ENCODE data around the gene FRMD1.

Gene FRMD1

DNA sequence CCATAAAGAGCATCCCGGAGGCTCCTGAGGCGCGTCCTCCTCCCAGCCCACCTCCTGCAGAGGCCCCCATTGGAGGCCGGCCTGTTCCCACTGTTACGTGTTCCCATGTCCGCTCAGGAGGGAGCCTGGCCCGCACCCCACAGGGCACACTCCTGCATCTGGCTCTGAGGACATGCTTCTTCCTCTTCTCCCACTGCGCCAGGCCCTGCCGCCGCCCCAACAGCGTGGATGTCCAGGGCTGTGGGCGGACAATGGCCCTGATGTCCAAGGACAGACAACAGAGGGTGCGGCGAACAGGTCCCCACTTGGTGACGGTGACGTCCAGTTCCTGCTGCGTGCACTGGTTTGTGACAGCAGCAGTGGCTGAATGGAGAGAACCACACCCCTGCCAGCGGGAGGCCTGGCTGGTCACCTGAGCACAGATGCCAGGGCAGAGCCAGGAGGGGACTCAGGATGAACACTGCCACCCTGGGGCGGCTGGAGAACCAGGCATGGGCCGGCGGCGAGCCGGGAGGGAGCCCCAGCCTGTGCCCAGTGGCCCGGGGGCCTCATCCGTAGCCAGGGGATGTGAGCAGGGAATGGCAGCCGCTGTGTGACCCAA, 26.6 kb downstream of the FRMD1 start:
- TF ChIP-seq TAF1 (IDR thresholded peaks at IDR 0.05; ENCODE audit: low read depth, low read length) = no peak
- no peak for TF ChIP-seq POLR2A (IDR thresholded peaks at IDR 0.05; ENCODE audit: low read depth, low read length)
- no peak for TF ChIP-seq POLR2AphosphoS5 (IDR thresholded peaks at IDR 0.05; ENCODE audit: low read depth, low read length)
- TF ChIP-seq PAX5 (IDR thresholded peaks at IDR 0.05; ENCODE audit: insufficient read depth, low read length, severe bottlenecking) = no peak
- TF ChIP-seq SPI1 (IDR thresholded peaks at IDR 0.05; ENCODE audit: low read depth, low read length) = no peak
- no peak for TF ChIP-seq POU2F2 (IDR thresholded peaks at IDR 0.05; ENCODE audit: low read depth, low read length)
- FAIRE-seq (no peak), DNase-seq (ENCODE audit: insufficient read length, low spot score) (no peak)

DNA sequence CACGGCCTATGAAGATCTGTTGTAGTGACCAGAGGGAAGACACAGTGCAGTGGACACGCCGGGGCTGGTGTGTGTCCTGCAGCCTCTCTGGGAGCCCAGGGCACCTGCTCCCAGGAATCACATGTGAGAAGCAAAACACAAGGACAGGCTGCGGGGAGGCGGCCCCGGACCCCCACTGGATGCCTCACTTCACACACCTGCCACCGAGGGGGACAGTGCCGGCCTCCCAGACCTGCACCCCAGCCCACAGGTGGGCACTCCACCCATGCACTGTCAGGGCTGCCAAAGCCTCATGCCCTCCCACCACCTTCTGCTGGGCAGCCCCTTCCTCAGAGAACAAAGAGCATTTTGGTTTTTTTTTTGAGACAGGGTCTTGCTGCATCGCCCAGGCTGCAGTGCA, 27.4 kb downstream of the FRMD1 start:
- TF ChIP-seq TAF1 (IDR thresholded peaks at IDR 0.05; ENCODE audit: low read depth, low read length) = no peak
- no peak for TF ChIP-seq PAX5 (IDR thresholded peaks at IDR 0.05; ENCODE audit: insufficient read depth, low read length, severe bottlenecking)
- no peak for TF ChIP-seq POLR2A (IDR thresholded peaks at IDR 0.05; ENCODE audit: low read depth, low read length)
- no peak for TF ChIP-seq POU2F2 (IDR thresholded peaks at IDR 0.05; ENCODE audit: low read depth, low read length)
- no peak for TF ChIP-seq POLR2AphosphoS5 (IDR thresholded peaks at IDR 0.05; ENCODE audit: low read depth, low read length)
- TF ChIP-seq SPI1 (IDR thresholded peaks at IDR 0.05; ENCODE audit: low read depth, low read length) = no peak
- FAIRE-seq = no peak
- no peak for DNase-seq (ENCODE audit: insufficient read length, low spot score)

DNA sequence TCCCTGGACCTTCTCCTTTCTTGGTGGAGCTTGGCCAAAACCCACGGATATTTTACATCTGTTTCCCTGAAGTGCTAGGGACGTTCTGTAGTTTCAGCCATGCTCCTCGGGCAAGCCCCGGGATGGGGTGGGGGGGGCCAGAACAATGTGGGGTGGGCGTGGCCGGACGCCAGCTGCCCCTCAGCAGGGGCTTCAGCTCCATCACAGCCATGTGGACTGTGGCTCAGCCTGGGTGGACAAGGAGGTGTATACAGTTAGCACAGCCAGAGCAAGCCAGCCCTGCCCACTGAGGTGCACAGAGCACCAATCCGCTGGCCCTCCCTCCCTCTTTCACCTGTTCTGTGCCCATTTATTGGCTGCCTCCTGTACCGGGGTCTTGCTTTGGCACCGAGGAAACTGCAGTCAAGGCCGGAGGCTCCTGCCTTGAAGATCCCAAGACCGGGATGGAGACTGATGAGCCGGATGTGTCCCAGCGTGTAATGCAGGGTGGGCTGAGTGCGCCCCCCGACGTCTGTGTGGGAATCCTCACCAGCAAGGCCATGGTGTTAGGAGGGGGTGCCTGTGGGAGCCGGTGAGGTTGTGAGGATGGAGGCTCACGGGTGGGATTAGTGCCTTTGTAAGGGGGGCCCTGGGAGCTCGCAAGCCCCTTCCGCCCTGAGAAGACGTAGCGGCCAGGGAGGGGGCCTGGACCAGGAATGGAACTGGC, 28.0 kb downstream of the FRMD1 start:
- DNase-seq (ENCODE audit: insufficient read length, low spot score) (no peak), FAIRE-seq (no peak)
- TF ChIP-seq POLR2A (IDR thresholded peaks at IDR 0.05; ENCODE audit: low read depth, low read length) (no peak), POLR2AphosphoS5 (IDR thresholded peaks at IDR 0.05; ENCODE audit: low read depth, low read length) (no peak), POU2F2 (IDR thresholded peaks at IDR 0.05; ENCODE audit: low read depth, low read length) (no peak), TAF1 (IDR thresholded peaks at IDR 0.05; ENCODE audit: low read depth, low read length) (no peak)

DNA sequence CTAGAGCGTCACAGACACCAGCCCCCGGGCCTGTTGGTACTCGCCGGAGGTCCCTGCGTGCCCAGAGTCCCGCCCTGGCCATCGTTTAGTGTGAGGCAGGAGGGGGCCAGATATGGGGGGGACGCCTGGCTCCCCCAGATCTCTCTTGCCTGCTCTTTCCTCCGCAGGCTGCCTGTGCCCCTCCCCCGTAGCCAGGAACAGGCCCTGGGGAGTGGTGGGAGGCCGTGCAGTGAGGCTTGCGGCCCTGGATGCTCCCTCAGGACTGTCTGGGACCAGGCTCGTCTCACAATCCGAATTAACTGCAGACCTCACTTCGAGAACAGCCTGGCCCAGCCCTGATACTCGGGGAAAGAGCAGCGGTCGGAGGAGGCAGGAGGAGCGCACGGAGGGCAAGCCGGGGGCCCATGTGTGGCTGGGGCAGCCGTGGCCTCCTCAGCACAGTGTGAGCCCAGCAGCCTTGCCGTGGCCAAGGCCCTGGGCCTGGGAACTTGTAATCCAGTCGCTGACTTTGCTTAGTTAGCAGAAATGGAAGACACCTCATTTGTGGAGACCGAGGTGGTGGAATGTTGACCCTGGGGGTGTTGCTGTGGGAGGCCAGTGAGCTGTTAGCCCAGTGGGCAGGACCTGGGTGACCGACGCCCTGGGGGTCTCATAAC, 28.7 kb downstream of the FRMD1 start:
- DNase-seq (ENCODE audit: insufficient read length, low spot score) (no peak), FAIRE-seq (no peak)
- TF ChIP-seq POLR2A (IDR thresholded peaks at IDR 0.05; ENCODE audit: low read depth, low read length) = no peak
- TF ChIP-seq TAF1 (IDR thresholded peaks at IDR 0.05; ENCODE audit: low read depth, low read length) = no peak
- no peak for TF ChIP-seq POU2F2 (IDR thresholded peaks at IDR 0.05; ENCODE audit: low read depth, low read length)
- no peak for TF ChIP-seq SPI1 (IDR thresholded peaks at IDR 0.05; ENCODE audit: low read depth, low read length)
- TF ChIP-seq PAX5 (IDR thresholded peaks at IDR 0.05; ENCODE audit: insufficient read depth, low read length, severe bottlenecking) = no peak
- no peak for TF ChIP-seq POLR2AphosphoS5 (IDR thresholded peaks at IDR 0.05; ENCODE audit: low read depth, low read length)

DNA sequence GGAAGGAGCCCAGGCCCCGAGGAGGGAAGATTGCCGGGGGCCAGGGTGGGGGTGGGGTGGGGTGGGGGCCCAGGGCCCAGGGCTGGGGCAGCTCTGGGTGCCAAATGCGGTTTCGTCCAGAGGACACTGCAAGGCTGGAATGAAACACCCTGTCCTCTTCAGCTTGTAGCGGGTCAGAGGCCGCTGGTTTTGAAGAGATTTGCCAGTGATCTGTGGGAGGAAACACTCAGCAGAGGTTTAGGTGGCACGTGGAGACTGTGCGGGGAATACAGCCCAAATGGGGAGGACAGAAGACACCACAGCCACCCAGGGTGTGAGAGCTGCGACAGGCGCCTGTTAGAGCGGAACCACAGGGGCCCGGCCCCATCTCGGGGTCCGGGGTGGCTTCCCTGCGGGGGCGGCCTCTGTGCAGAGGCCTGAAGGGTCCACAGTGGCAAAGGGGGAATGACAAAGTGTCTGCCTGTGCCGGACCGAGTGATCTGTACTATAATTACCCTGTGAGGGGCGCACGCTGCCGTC, 29.2 kb downstream of the FRMD1 start:
- TF ChIP-seq POLR2A (IDR thresholded peaks at IDR 0.05; ENCODE audit: low read depth, low read length) (no peak), POLR2AphosphoS5 (IDR thresholded peaks at IDR 0.05; ENCODE audit: low read depth, low read length) (no peak), POU2F2 (IDR thresholded peaks at IDR 0.05; ENCODE audit: low read depth, low read length) (no peak), TAF1 (IDR thresholded peaks at IDR 0.05; ENCODE audit: low read depth, low read length) (no peak), SPI1 (IDR thresholded peaks at IDR 0.05; ENCODE audit: low read depth, low read length) (no peak), PAX5 (IDR thresholded peaks at IDR 0.05; ENCODE audit: insufficient read depth, low read length, severe bottlenecking) (no peak)
- no peak for FAIRE-seq

DNA sequence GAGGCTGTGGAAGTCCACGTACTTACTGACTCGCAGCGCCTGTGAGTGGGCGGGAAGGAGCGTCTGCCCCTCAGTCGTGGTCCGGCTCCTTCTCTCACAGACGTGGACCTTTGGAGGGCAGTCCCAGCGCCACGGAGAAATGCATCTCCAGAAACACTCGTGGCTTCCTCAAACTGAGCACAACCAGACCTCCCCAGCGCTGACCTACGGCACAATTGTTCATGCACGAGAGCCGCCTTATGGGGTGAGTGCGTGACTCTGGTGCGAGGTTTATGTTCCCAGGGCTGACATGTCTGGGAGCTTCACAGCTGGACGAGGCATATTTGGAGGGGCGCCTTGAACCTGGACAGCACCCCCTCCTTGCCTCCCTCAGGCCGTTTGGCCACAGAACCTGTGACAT, 29.7 kb downstream of the FRMD1 start:
- no peak for DNase-seq (ENCODE audit: insufficient read length, low spot score)
- no peak for FAIRE-seq
- TF ChIP-seq POU2F2 (IDR thresholded peaks at IDR 0.05; ENCODE audit: low read depth, low read length) = no peak
- TF ChIP-seq TAF1 (IDR thresholded peaks at IDR 0.05; ENCODE audit: low read depth, low read length) = no peak
- TF ChIP-seq POLR2AphosphoS5 (IDR thresholded peaks at IDR 0.05; ENCODE audit: low read depth, low read length) = no peak

More for the DNA sequence above, 29.2 kb downstream of the FRMD1 start:
- no peak for DNase-seq (ENCODE audit: insufficient read length, low spot score)

DNA sequence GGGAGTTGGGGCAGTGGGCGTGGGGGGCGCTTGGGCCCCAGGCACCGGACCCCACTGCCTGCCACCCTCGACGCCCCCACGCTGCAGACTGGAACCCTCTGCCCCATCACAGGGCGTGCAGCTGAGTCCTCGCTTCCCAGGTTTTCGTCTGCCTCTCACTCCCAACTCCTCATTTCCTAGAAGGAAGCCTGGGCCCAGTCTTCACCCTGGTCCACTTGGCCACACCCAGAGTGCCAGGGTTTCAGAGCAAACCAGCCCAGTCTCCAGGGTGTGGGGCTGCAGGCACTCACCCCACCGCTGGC, 30.3 kb downstream of the FRMD1 start:
- FAIRE-seq = no peak
- DNase-seq (ENCODE audit: insufficient read length, low spot score) = no peak
- TF ChIP-seq PAX5 (IDR thresholded peaks at IDR 0.05; ENCODE audit: insufficient read depth, low read length, severe bottlenecking) = no peak
- TF ChIP-seq SPI1 (IDR thresholded peaks at IDR 0.05; ENCODE audit: low read depth, low read length) = no peak
- no peak for TF ChIP-seq TAF1 (IDR thresholded peaks at IDR 0.05; ENCODE audit: low read depth, low read length)
- no peak for TF ChIP-seq POLR2AphosphoS5 (IDR thresholded peaks at IDR 0.05; ENCODE audit: low read depth, low read length)
- no peak for TF ChIP-seq POU2F2 (IDR thresholded peaks at IDR 0.05; ENCODE audit: low read depth, low read length)
- no peak for TF ChIP-seq POLR2A (IDR thresholded peaks at IDR 0.05; ENCODE audit: low read depth, low read length)

DNA sequence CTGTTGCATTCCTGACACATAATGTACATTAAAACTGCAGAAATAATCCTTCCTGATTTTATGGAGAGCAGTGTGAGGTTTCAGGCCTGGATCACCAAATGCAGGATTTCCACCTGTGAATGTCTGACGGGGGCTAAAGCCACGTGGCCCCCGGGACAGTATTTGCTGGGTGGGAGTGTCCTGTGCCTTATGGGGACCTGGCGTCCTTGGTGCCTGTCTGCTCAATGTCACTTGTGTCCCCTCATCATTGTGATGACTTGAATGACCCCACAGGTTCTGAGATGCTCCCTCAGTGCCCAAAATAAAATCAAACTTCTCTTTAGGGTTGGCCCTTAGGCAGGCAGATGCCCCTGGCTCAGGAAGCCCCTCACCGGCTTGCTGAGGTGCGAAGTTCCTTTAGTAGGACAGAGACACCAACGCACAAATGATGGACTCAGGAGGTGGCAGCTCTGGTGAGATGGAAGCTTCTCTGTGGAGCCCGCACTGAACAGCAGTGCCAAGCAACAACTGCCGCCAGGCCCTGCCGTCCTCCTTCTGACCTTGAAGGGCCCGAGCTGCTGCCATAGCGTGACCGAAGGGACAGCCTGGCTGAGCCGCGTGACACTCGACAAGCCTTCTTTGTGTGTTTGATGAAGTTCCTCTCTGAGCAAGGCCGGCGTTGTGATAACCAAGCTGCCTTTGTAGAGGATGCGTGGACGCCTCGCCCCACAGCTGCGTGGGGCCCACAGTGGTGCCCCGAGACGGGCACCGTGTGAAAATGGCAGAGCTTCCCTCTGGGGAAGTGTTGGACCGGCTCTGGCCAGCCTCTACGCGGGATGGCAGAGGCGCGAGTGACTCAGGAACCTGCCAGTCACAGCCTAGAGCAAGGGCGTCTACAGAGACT, 30.9 kb downstream of the FRMD1 start:
- no peak for TF ChIP-seq SPI1 (IDR thresholded peaks at IDR 0.05; ENCODE audit: low read depth, low read length)
- TF ChIP-seq POLR2AphosphoS5 (IDR thresholded peaks at IDR 0.05; ENCODE audit: low read depth, low read length) = no peak
- TF ChIP-seq POU2F2 (IDR thresholded peaks at IDR 0.05; ENCODE audit: low read depth, low read length) = no peak
- TF ChIP-seq PAX5 (IDR thresholded peaks at IDR 0.05; ENCODE audit: insufficient read depth, low read length, severe bottlenecking) = no peak
- TF ChIP-seq POLR2A (IDR thresholded peaks at IDR 0.05; ENCODE audit: low read depth, low read length) = no peak
- no peak for TF ChIP-seq TAF1 (IDR thresholded peaks at IDR 0.05; ENCODE audit: low read depth, low read length)
- FAIRE-seq = no peak
- DNase-seq (ENCODE audit: insufficient read length, low spot score) = no peak

DNA sequence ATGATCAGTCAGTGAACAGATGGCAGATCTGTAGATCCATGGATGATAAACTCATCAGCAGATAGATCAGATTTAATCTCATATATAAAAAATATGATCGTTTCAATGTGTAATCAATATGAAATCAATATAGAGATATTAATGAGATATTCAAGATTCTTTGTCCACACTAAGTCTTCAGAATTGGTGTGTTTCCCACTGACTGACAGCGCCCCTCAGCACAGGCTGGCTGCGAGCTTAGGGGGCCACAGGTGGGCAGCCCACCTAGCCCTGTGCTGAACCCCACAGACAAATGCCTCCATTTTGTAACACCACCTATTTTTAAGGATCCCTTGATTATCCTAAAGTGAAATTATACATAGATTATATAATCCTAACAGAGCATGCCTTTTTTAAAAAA, 32.3 kb downstream of the FRMD1 start:
- FAIRE-seq = no peak

More for the DNA sequence above, 32.3 kb downstream of the FRMD1 start:
- TF ChIP-seq PAX5 (IDR thresholded peaks at IDR 0.05; ENCODE audit: insufficient read depth, low read length, severe bottlenecking) = no peak
- no peak for TF ChIP-seq TAF1 (IDR thresholded peaks at IDR 0.05; ENCODE audit: low read depth, low read length)
- TF ChIP-seq POU2F2 (IDR thresholded peaks at IDR 0.05; ENCODE audit: low read depth, low read length) = no peak
- no peak for TF ChIP-seq POLR2A (IDR thresholded peaks at IDR 0.05; ENCODE audit: low read depth, low read length)
- no peak for TF ChIP-seq SPI1 (IDR thresholded peaks at IDR 0.05; ENCODE audit: low read depth, low read length)
- no peak for TF ChIP-seq POLR2AphosphoS5 (IDR thresholded peaks at IDR 0.05; ENCODE audit: low read depth, low read length)
- DNase-seq (ENCODE audit: insufficient read length, low spot score) = no peak
